ENCODE data around the gene COPS9. TPM values are rescaled to one million over a fixed set of nuclear protein-coding genes. Genes with fewer than 3 reads are reported as not detected.

COPS9 gene
- 188 and 273 TPM in 2 replicates for total RNA-seq (2014; rRNA removed; shearing (Covaris generic))

GRCh38 chr2:240136013-240136670 is at the start of gene COPS9:
Gene COPS9 (minus strand): TSS chr2:240136305. CDS start chr2:240136284, 21 bp downstream.
- DNase-seq (ENCODE audit: low spot score): peak; percentile 75

GRCh38 chr2:240184656-240185055 is 48.6 kb upstream of the COPS9 start:
- no peak for DNase-seq (ENCODE audit: low spot score)

GRCh38 chr2:240183875-240184590 is 47.9 kb upstream of the COPS9 start:
- no peak for DNase-seq (ENCODE audit: low spot score)

GRCh38 chr2:240183006-240183874 is 47.1 kb upstream of the COPS9 start:
- DNase-seq (ENCODE audit: low spot score): no peak

GRCh38 chr2:240182476-240182875 is 46.4 kb upstream of the COPS9 start:
- no peak for DNase-seq (ENCODE audit: low spot score)

GRCh38 chr2:240182001-240182400 is 45.9 kb upstream of the COPS9 start:
- DNase-seq (ENCODE audit: low spot score): no peak

GRCh38 chr2:240179941-240180666 is 44.0 kb upstream of the COPS9 start:
- no peak for DNase-seq (ENCODE audit: low spot score)

GRCh38 chr2:240179186-240179815 is 43.2 kb upstream of the COPS9 start:
- DNase-seq (ENCODE audit: low spot score): no peak

- no peak for DNase-seq (ENCODE audit: low spot score)
Measured at GRCh38 chr2:240178564-240178963, 42.5 kb upstream of the COPS9 start.

- DNase-seq (ENCODE audit: low spot score): no peak
Measured at GRCh38 chr2:240174496-240174895, 38.4 kb upstream of the COPS9 start.

- DNase-seq (ENCODE audit: low spot score): no peak
Measured at GRCh38 chr2:240172071-240172895, 36.2 kb upstream of the COPS9 start.

- DNase-seq (ENCODE audit: low spot score): no peak
Measured at GRCh38 chr2:240170883-240171282, 34.8 kb upstream of the COPS9 start.

GRCh38 chr2:240170354-240170735 is 34.2 kb upstream of the COPS9 start:
- peak; percentile 86 for DNase-seq (ENCODE audit: low spot score)

GRCh38 chr2:240169486-240170353 is 33.6 kb upstream of the COPS9 start:
- DNase-seq (ENCODE audit: low spot score): no peak

GRCh38 chr2:240168546-240169361 is 32.6 kb upstream of the COPS9 start:
- DNase-seq (ENCODE audit: low spot score): no peak

- DNase-seq (ENCODE audit: low spot score): no peak
Measured at GRCh38 chr2:240168041-240168440, 31.9 kb upstream of the COPS9 start.

GRCh38 chr2:240167588-240167880 is 31.4 kb upstream of the COPS9 start:
- no peak for DNase-seq (ENCODE audit: low spot score)

GRCh38 chr2:240166761-240167587 is 30.9 kb upstream of the COPS9 start:
- no peak for DNase-seq (ENCODE audit: low spot score)
